ENCODE results near the gene ITK. TPM values are rescaled to one million over a fixed set of nuclear protein-coding genes. Genes with fewer than 3 reads are reported as not detected.
A peak's percentile ranks its signal among the peaks of the same experiment; 100 is the strongest.

ITK gene
- total and polyA plus RNA-seq, 2 donors (not counting 1 experiment from before 2014, with no cell fraction given), result 0.75 to 1.1 TPM

DNA sequence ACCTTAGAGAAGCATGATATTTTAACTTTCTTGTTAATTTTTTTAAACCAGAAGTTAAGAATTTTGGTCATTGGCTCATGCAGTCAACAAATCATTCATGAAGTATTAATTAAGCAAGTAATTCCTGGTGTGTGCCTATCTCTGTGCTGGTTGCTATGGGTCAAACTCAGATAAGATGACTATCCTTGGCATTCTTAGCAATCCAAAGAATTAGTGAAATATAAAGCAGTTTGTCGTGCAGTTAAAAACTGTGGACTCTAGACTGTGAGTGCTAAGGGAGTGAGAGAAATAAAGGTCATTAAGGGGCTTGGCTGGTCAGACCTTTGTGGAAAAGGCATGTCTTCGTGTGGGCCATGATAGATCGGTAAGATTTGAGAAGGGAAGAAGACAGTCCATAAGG lies 90.1 kb downstream of the ITK start:
- peak overlapping the region; percentile 65 for H3K4me3 Mint-ChIP-seq
- DNase-seq (no peak), ATAC-seq (ENCODE audit: low read depth) (no peak)
- Histone ChIP-seq H3K27me3 (replicated peaks in 1 of 4; ENCODE audit: control extremely low read depth in 1 of 4, control insufficient read depth in 3 of 4, insufficient read depth in 4 of 4, low read length in 3 of 4) (no peaks in the 10 kb centered on the region), H3K79me2 (ENCODE audit: control insufficient read depth, insufficient read depth, low read length) (peaks cover 92% of the 10 kb centered on the region), H3K9me3 (ENCODE audit: control extremely low read depth in 1 of 3, control insufficient read depth in 2 of 3, insufficient read depth in 1 of 3, low read length in 2 of 3) (peaks cover 0 to 3% (median 1%) of the 10 kb centered on the region in 3 donors), H3K36me3 (replicated peaks in 1 of 2; ENCODE audit: control extremely low read depth in 1 of 2, control insufficient read depth in 1 of 2, extremely low read depth in 1 of 2, insufficient read depth in 2 of 2, low read length in 1 of 2) (peaks cover 7 to 20% of the 10 kb centered on the region in 2 experiments), H2AFZ (ENCODE audit: insufficient read depth, low read depth, low read length, poor library complexity, severe bottlenecking) (no peak overlapping the region), H3K4me2 (replicated peaks; ENCODE audit: low read depth, low read length, poor library complexity, severe bottlenecking) (peak overlapping the region; percentile 77), H3K4me1 (ENCODE audit: control insufficient read depth in 2 of 2, insufficient read depth in 2 of 2, low read length in 2 of 2) (peaks cover 80 to 82% of the 10 kb centered on the region in 2 donors), H3K9ac (ENCODE audit: low read length) (peak overlapping the region; percentile 42), H4K20me1 (ENCODE audit: control insufficient read depth, insufficient read depth, low read length, poor library complexity, severe bottlenecking) (no peaks in the 10 kb centered on the region), H3K4me3 (ENCODE audit: control extremely low read depth in 1 of 5, extremely low read depth in 1 of 5, insufficient read depth in 1 of 5, low read depth in 2 of 5, low read length in 4 of 5) (no peak overlapping the region), H3K27ac (ENCODE audit: low read length in 2 of 2) (peak overlapping the region; percentile 99)
- ChIA-PET CTCF (interaction anchor here (1.7 to 3.2 kb wide), 2 partner anchors 8 to 17 kb away, joined by 8 to 55 read pairs; no protein-coding TSS in a partner anchor), POLR2A (interaction anchor here (3.2 kb wide), 1 partner anchor 13 kb away, joined by 38 read pairs; no protein-coding TSS in a partner anchor)
- no peaks in the 10 kb centered on the region for H3K27me3 Mint-ChIP-seq
- H3K27ac Mint-ChIP-seq, result peak overlapping the region; percentile 99
- peaks cover 83% of the 10 kb centered on the region for H3K4me1 Mint-ChIP-seq
- intact Hi-C loops (cut with micrococcal nuclease), result loop anchor here (1.0 to 5.0 kb wide), 3 partner anchors 128 to 327 kb away; partner anchors contain the start of gene MED7
- WGBS (ENCODE audit: insufficient coverage), result 81% methylated on average over 3 of the region's 3 CpGs
- H3K9me3 Mint-ChIP-seq (ENCODE audit: insufficient read depth), result no peaks in the 10 kb centered on the region
- no peak for TF ChIP-seq EZH2 (IDR thresholded peaks at IDR 0.05; ENCODE audit: borderline replicate concordance, insufficient read depth, low read depth, low read length, poor library complexity, severe bottlenecking)
- TF ChIP-seq, protein P1, sequence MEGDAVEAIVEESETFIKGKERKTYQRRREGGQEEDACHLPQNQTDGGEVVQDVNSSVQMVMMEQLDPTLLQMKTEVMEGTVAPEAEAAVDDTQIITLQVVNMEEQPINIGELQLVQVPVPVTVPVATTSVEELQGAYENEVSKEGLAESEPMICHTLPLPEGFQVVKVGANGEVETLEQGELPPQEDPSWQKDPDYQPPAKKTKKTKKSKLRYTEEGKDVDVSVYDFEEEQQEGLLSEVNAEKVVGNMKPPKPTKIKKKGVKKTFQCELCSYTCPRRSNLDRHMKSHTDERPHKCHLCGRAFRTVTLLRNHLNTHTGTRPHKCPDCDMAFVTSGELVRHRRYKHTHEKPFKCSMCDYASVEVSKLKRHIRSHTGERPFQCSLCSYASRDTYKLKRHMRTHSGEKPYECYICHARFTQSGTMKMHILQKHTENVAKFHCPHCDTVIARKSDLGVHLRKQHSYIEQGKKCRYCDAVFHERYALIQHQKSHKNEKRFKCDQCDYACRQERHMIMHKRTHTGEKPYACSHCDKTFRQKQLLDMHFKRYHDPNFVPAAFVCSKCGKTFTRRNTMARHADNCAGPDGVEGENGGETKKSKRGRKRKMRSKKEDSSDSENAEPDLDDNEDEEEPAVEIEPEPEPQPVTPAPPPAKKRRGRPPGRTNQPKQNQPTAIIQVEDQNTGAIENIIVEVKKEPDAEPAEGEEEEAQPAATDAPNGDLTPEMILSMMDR (IDR thresholded peaks at IDR 0.05), result no peak

DNA sequence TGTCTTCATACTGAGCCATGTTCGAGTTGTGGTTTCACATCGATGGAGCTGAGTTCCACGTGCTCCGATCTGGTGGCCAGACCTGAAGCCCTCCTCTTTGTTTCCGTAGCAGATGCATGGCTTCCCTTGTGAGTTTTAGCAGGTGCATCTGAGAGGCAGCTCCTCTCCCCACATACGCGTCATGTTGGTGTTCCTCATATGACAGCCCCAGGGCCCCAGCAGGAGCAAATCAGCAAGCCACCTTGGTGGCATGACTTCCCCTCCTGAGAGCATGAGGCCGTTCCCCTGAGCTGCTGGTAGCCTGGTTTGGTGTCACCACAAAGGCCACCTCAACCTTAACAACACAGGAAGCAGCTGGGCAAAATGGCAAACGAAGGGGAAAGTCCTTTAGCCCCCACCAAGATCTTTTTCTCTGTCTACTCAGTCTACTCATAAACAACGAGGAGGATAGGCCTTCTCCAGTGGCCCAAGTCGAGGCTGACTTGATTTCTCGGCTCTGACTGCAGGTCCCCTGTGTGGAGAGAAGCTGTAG lies 91.2 kb downstream of the ITK start:
- Mint-ChIP-seq H3K9me3 (ENCODE audit: insufficient read depth) (no peaks in the 10 kb centered on the region), H3K27me3 (no peaks in the 10 kb centered on the region), H3K4me3 (peak overlapping the region; percentile 82), H3K27ac (peak overlapping the region; percentile 99), H3K4me1 (peaks cover 90% of the 10 kb centered on the region)
- H2AFZ ChIP-seq (ENCODE audit: insufficient read depth, low read depth, low read length, poor library complexity, severe bottlenecking), result no peak overlapping the region
- peaks cover 95% of the 10 kb centered on the region for H3K79me2 ChIP-seq (ENCODE audit: control insufficient read depth, insufficient read depth, low read length)
- peak overlapping the region in 3 of 5 experiments; percentile 4 to 39 (median 32) for H3K4me3 ChIP-seq (ENCODE audit: control extremely low read depth in 1 of 5, extremely low read depth in 1 of 5, insufficient read depth in 1 of 5, low read depth in 2 of 5, low read length in 4 of 5)
- peak; percentile 89 for ATAC-seq (ENCODE audit: low read depth)
- peaks cover 0 to 3% (median 1%) of the 10 kb centered on the region in 3 donors for H3K9me3 ChIP-seq (ENCODE audit: control extremely low read depth in 1 of 3, control insufficient read depth in 2 of 3, insufficient read depth in 1 of 3, low read length in 2 of 3)
- CTCF ChIA-PET, result interaction anchor here (0.8 to 3.2 kb wide), 10 partner anchors 9 to 124 kb away, joined by 3 to 55 read pairs (median 7); no protein-coding TSS in a partner anchor
- no peaks in the 10 kb centered on the region for H4K20me1 ChIP-seq (ENCODE audit: control insufficient read depth, insufficient read depth, low read length, poor library complexity, severe bottlenecking)
- TF ChIP-seq, protein P1 (IDR thresholded peaks at IDR 0.05), result no peak
- TF ChIP-seq EZH2 (IDR thresholded peaks at IDR 0.05; ENCODE audit: borderline replicate concordance, insufficient read depth, low read depth, low read length, poor library complexity, severe bottlenecking), result no peak
- H3K27me3 ChIP-seq (replicated peaks in 1 of 4; ENCODE audit: control extremely low read depth in 1 of 4, control insufficient read depth in 3 of 4, insufficient read depth in 4 of 4, low read length in 3 of 4), result no peaks in the 10 kb centered on the region
- peak overlapping the region; percentile 77 for H3K4me2 ChIP-seq (replicated peaks; ENCODE audit: low read depth, low read length, poor library complexity, severe bottlenecking)
- peaks cover 7 to 20% of the 10 kb centered on the region in 2 experiments for H3K36me3 ChIP-seq (replicated peaks in 1 of 2; ENCODE audit: control extremely low read depth in 1 of 2, control insufficient read depth in 1 of 2, extremely low read depth in 1 of 2, insufficient read depth in 2 of 2, low read length in 1 of 2)
- DNase-seq, result peak; percentile 98
- intact Hi-C loops (cut with micrococcal nuclease), result loop anchor here (1.0 to 5.0 kb wide), 5 partner anchors 11 to 459 kb away; partner anchors contain the start of genes MED7 and THG1L
- H3K9ac ChIP-seq (ENCODE audit: low read length), result peak overlapping the region; percentile 37
- peaks cover 81 to 92% of the 10 kb centered on the region in 2 donors for H3K4me1 ChIP-seq (ENCODE audit: control insufficient read depth in 2 of 2, insufficient read depth in 2 of 2, low read length in 2 of 2)
- WGBS (ENCODE audit: insufficient coverage), result 0% methylated on average over 9 of the region's 12 CpGs
- peak overlapping the region; percentile 99 for H3K27ac ChIP-seq (ENCODE audit: low read length in 2 of 2)
- POLR2A ChIA-PET, result interaction anchor here (0.6 to 3.2 kb wide), 8 partner anchors 9 to 446 kb away, joined by 3 to 38 read pairs (median 6); partner anchors contain the start of gene MED7

All from B cell (primary cell).